NT2/D1 (cell line): ENCODE measurements around the gene SPRY4.

Experiments
- YY1 ChIP-seq: IDR thresholded peaks from 2 replicates; pipeline ENCODE4 v1.6.1; 2011; ENCODE audit not compliant: insufficient read length, insufficient read depth
- ZNF274 ChIP-seq: IDR thresholded peaks from 2 replicates; pipeline ENCODE4 v1.6.1; 2011; ENCODE audit warnings: mild to moderate bottlenecking, low read depth, low read length

GRCh38 chr5:142313275-142313674 lies 11.5 kb downstream of the SPRY4 start:
- TF ChIP-seq YY1 (no peak), ZNF274 (no peak)
